ENCODE results near the gene MAP7D2.

- TF ChIP-seq CTCF (IDR thresholded peaks at IDR 0.05) (no peak), POLR2A (IDR thresholded peaks at IDR 0.05; ENCODE audit: low read depth) (no peak)
Measured at GRCh38 chrX:20128670-20129069, 12.0 kb upstream of the MAP7D2 start.

All from esophagus muscularis mucosa (tissue), 3 donors.